ENCODE results near the gene LINGO1. TPM values are rescaled to one million over a fixed set of nuclear protein-coding genes. Genes with fewer than 3 reads are reported as not detected.

LINGO1 gene
- total RNA-seq, 6 experiments from 2014 or later = 0.31 to 1.2 (median 0.39) TPM

GRCh38 chr15:77592758-77593157 is 40.0 kb downstream of the LINGO1 start:
- intact Hi-C loops (cut with DNase I) = no loop called here
- H3K4me1 ChIP-seq = no peaks in the 10 kb centered on the region
- H3K36me3 ChIP-seq = no peaks in the 10 kb centered on the region
- ATAC-seq = no peak
- H3K9me3 ChIP-seq = no peaks in the 10 kb centered on the region
- TF ChIP-seq POLR2A (IDR thresholded peaks at IDR 0.05) (no peak), CTCF (IDR thresholded peaks at IDR 0.05) (no peak)
- 42% methylated on average over 2 of the region's 3 CpGs for WGBS (ENCODE audit: insufficient coverage, low coverage, low lambda C conversion rate, missing lambda C conversion rate)
- H3K4me3 ChIP-seq = no peak overlapping the region
- no peak overlapping the region for H3K27ac ChIP-seq
- no peaks in the 10 kb centered on the region for H3K27me3 ChIP-seq
- no peak for DNase-seq

- 53% methylated on average over 5 of the region's 13 CpGs for WGBS (ENCODE audit: insufficient coverage, low coverage, low lambda C conversion rate, missing lambda C conversion rate)
- Histone ChIP-seq H3K27me3 (no peaks in the 10 kb centered on the region), H3K27ac (no peak overlapping the region), H3K9me3 (no peaks in the 10 kb centered on the region), H3K4me1 (no peaks in the 10 kb centered on the region), H3K36me3 (no peaks in the 10 kb centered on the region), H3K4me3 (no peak overlapping the region)
- TF ChIP-seq POLR2A (IDR thresholded peaks at IDR 0.05) = no peak
- TF ChIP-seq CTCF (IDR thresholded peaks at IDR 0.05) = no peak
- DNase-seq (no peak), ATAC-seq (no peak)
- intact Hi-C loops (cut with DNase I) = no loop called here
Measured at GRCh38 chr15:77591968-77592613, 40.6 kb downstream of the LINGO1 start.

GRCh38 chr15:77589839-77590238 is 42.9 kb downstream of the LINGO1 start:
- Histone ChIP-seq H3K4me3 (no peak overlapping the region), H3K27ac (no peak overlapping the region), H3K27me3 (no peaks in the 10 kb centered on the region), H3K36me3 (no peaks in the 10 kb centered on the region), H3K4me1 (no peaks in the 10 kb centered on the region), H3K9me3 (no peaks in the 10 kb centered on the region)
- no peak for DNase-seq
- peak in 1 of 4 donors; percentile 15 for ATAC-seq
- intact Hi-C loops (cut with DNase I) = no loop called here
- no CpG with 5 or more reads among the region's 6 CpGs for WGBS (ENCODE audit: insufficient coverage, low coverage, low lambda C conversion rate, missing lambda C conversion rate)
- TF ChIP-seq CTCF (IDR thresholded peaks at IDR 0.05) = no peak
- no peak for TF ChIP-seq POLR2A (IDR thresholded peaks at IDR 0.05)

GRCh38 chr15:77588126-77588525 is 44.6 kb downstream of the LINGO1 start:
- no peak for ATAC-seq
- no peak overlapping the region for H3K4me3 ChIP-seq
- intact Hi-C loops (cut with DNase I) = no loop called here

More at GRCh38 chr15:77588126-77588525, 44.6 kb downstream of the LINGO1 start:
- Histone ChIP-seq H3K27me3 (no peaks in the 10 kb centered on the region), H3K9me3 (no peaks in the 10 kb centered on the region), H3K36me3 (no peaks in the 10 kb centered on the region), H3K4me1 (no peaks in the 10 kb centered on the region), H3K27ac (no peak overlapping the region)
- TF ChIP-seq CTCF (IDR thresholded peaks at IDR 0.05) (no peak), POLR2A (IDR thresholded peaks at IDR 0.05) (no peak)
- 90% methylated on average over 4 of the region's 12 CpGs for WGBS (ENCODE audit: insufficient coverage, low coverage, low lambda C conversion rate, missing lambda C conversion rate)
- DNase-seq = no peak

Measured in right lobe of liver (tissue), 6 donors.